Central memory CD4-positive, alpha-beta T cell (primary cell): ENCODE data around the gene SLC38A2.

ENCODE experiments used
- DNase-seq: peaks from one replicate; pipeline ENCODE4 v3.0.0; 2022
- total RNA-seq, 3 experiments: gene quantifications; one replicate each; lab custom pipeline; 2026; lab: John Stamatoyannopoulos, UW

Gene SLC38A2
- total RNA-seq: 347 to 583 (median 422) reads per million in 3 experiments

GRCh38 chr12:46372544-46373300 is at the start of gene SLC38A2:
Gene SLC38A2 (minus strand): TSS chr12:46372773. CDS start chr12:46371293, 1,480 bp downstream.
- peak; percentile 95 for DNase-seq

- DNase-seq: no peak
Observed at GRCh38 chr12:46419675-46420074, 47.1 kb upstream of the SLC38A2 start.

GRCh38 chr12:46415552-46415951 is 43.0 kb upstream of the SLC38A2 start:
- DNase-seq: no peak

- no peak for DNase-seq
Observed at GRCh38 chr12:46414591-46415268, 42.2 kb upstream of the SLC38A2 start.

DNA sequence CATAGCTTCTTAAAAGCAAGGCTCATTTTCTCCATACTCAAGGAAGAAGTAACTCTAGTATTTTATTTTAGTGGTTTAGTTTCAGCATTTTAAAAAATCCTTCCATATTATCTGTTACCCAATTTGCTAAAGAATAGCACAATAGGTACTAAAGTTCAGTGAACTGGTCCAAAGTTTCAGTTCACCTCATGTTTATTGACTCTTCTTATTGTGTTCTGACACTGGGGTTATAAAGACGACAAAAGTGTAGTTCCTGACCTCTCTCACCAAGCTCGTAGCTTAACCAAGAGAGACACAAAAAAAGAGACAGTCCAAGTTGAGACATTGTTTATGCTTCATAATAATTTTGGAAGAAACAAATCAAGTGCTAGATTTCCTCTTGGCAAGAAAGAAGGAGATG is 40.8 kb upstream of the SLC38A2 start:
- no peak for DNase-seq

GRCh38 chr12:46412857-46413256 is 40.3 kb upstream of the SLC38A2 start:
- no peak for DNase-seq

- DNase-seq: no peak
Observed at GRCh38 chr12:46410495-46410894, 37.9 kb upstream of the SLC38A2 start.

DNA sequence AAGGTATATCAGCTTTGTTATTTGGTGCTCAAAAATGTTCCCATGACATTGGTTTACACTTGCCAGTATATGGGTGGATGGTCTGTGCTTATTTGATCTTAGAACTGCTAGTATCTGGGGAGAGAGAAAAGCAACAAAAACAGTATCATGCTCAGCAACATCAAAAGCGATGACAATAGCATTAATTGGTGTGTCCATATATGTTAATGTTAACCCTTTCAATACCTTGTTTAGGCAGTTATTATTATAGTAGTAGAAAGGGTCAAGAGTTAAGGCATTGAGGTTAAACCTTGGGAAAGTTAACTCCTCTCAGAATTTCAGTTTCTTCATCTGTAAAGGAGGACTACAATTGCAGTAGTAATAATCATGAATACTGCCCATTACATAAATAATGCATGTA is 37.4 kb upstream of the SLC38A2 start:
- DNase-seq: no peak

GRCh38 chr12:46409342-46409741 is 36.8 kb upstream of the SLC38A2 start:
- DNase-seq: no peak

DNA sequence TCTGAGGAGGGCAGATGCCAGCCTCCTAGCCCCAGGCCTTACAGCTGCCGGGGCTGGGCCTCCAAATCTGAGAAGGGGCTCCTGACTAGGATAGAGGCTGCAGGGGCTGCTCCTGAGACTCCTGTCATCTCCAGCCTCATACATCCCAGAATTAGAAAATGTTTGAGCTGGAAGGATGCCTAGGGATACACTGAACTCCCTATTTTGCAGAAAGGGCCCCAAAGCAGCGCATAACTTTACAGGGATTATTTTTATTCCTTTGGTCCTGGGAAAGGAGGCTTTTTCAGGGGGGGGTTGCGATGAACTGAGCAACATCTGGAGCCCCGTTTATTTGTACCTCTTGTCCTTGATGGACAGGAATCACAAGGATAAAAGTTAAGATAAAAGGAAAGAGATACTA is 35.9 kb upstream of the SLC38A2 start:
- no peak for DNase-seq

GRCh38 chr12:46407361-46407760 is 34.8 kb upstream of the SLC38A2 start:
- DNase-seq: no peak

GRCh38 chr12:46406352-46407027 is 33.9 kb upstream of the SLC38A2 start:
- no peak for DNase-seq

GRCh38 chr12:46404733-46405132 is 32.2 kb upstream of the SLC38A2 start:
- no peak for DNase-seq

GRCh38 chr12:46404225-46404631 is 31.7 kb upstream of the SLC38A2 start:
- DNase-seq: no peak

DNA sequence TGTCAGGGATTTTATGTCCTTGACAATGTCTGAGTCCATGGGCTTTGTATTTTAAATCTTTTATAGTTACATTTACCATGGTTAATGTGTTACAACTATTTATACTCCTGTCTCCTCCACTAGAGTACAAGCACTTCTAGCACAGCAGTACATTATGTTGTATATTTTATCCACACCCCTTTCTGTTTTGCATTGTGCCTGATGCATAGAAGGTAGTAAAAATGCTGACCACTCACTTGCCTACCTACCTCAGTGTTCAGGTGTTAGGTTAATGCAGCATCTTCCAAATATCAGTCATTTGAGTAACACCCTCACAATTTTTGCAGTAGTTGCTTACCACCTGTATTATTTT is 31.1 kb upstream of the SLC38A2 start:
- no peak for DNase-seq

- no peak for DNase-seq
Observed at GRCh38 chr12:46402941-46403718, 30.6 kb upstream of the SLC38A2 start.

DNA sequence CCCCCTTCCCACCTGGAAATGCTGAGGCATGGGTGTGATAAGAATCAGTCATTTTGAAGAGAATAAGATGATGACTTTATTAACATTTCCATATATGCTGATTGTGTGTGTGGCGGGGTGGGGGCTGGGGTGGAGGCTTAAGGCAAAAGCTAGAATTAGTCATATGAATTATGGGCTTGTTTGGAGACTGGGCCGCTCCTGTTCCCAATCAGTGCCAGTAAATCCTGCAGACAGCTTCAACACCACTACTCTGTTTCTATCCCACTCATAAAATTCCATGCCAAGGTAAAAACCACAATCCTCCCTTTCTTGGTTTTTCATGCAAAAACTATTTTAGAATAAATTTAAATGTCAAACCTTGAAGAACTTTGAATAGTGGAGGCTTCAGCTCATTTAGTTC is 29.9 kb upstream of the SLC38A2 start:
- no peak for DNase-seq

- no peak for DNase-seq
Observed at GRCh38 chr12:46401662-46402061, 29.1 kb upstream of the SLC38A2 start.

GRCh38 chr12:46400406-46400805 is 27.8 kb upstream of the SLC38A2 start:
- DNase-seq: no peak

GRCh38 chr12:46399461-46400248 is 27.1 kb upstream of the SLC38A2 start:
- DNase-seq: peak; percentile 75

DNA sequence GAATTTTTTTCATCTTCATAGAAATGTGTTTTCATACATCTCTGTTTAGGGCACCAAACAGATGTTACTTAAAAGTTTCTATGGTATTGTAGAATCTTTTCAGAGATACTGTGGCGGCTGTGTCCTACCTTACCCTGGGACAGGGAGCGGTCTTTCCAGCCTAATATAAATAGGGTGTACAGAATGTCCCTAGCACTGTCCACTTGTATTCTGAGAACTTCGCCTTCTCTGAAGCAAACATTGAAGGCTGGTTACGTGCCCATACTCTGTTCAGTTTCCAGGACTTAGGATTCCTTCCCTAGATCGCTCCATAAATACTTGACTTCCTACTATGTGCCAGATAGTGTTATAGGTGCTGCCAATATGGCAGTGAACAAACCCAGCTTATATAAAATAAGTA is 24.3 kb upstream of the SLC38A2 start:
- no peak for DNase-seq

DNA sequence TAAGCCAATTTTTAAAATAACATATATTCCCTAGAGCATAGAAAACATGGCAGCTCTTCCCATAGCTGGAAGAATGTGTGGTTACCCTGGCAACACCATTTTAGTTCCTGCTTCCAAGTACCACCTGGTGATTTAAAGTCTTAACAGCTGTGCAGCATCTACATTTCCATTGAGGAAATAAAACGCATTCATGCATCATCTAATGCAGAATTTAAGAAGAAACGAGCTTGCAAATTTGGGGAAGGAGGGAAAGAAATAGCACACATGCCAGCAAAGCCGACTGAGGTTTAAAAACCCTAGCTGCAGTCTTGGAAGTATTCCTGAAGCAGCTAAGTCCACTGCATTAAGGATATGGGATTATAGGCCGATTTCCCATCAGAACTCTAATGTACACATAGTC is 22.8 kb upstream of the SLC38A2 start:
- DNase-seq: no peak
